IPS-20b (cell line): ENCODE measurements around the gene CCDC141.

Experiments
- H3K27ac ChIP-seq: one replicate; pipeline ENCODE4 v1.5.1; 2013; ENCODE audit warnings: low read length
- H3K27me3 ChIP-seq: 2 replicates; pipeline ENCODE4 v1.6.1; 2013; ENCODE audit warnings: mild to moderate bottlenecking, low read length, inconsistent platforms; ENCODE audit not compliant: insufficient read depth
- H3K36me3 ChIP-seq: 2 replicates; pipeline ENCODE4 v1.6.1; 2013; ENCODE audit warnings: low read depth, mild to moderate bottlenecking, inconsistent platforms, low read length, moderate library complexity; ENCODE audit not compliant: insufficient read depth
- H3K4me1 ChIP-seq: 2 replicates; pipeline ENCODE4 v1.6.1; 2013; ENCODE audit warnings: mild to moderate bottlenecking, control low read depth, inconsistent platforms, low read length, moderate library complexity; ENCODE audit not compliant: insufficient read depth
- H3K4me3 ChIP-seq: 2 replicates; pipeline ENCODE4 v1.5.1; 2013; ENCODE audit warnings: mild to moderate bottlenecking, low read length, inconsistent platforms
- H3K9ac ChIP-seq: 2 replicates; pipeline ENCODE4 v1.6.1; 2013; ENCODE audit warnings: low read depth, mild to moderate bottlenecking, inconsistent platforms, low read length, moderate library complexity
- H3K9me3 ChIP-seq: 2 replicates; pipeline ENCODE4 v1.6.1; 2013; ENCODE audit warnings: mild to moderate bottlenecking, low read depth, low read length, inconsistent platforms; ENCODE audit not compliant: insufficient read depth

The CCDC141 gene

GRCh38 chr2:178923546-178923945 lies 126.4 kb downstream of the CCDC141 start:
- Histone ChIP-seq H3K4me1 (no peaks in the 10 kb centered on the region; the same call in 1 of the 2 replicates), H3K27me3 (no peaks in the 10 kb centered on the region), H3K9ac (no peak overlapping the region), H3K36me3 (no peaks in the 10 kb centered on the region), H3K27ac (no peak overlapping the region), H3K4me3 (no peak overlapping the region), H3K9me3 (no peaks in the 10 kb centered on the region)

GRCh38 chr2:178920916-178921513 lies 128.9 kb downstream of the CCDC141 start:
- H3K36me3 ChIP-seq: no peaks in the 10 kb centered on the region
- no peaks in the 10 kb centered on the region; the same call in 1 of the 2 replicates for H3K4me1 ChIP-seq
- no peak overlapping the region for H3K9ac ChIP-seq
- H3K4me3 ChIP-seq: no peak overlapping the region
- no peaks in the 10 kb centered on the region for H3K27me3 ChIP-seq
- no peak overlapping the region for H3K27ac ChIP-seq
- H3K9me3 ChIP-seq: no peaks in the 10 kb centered on the region

GRCh38 chr2:178917555-178917954 lies 132.4 kb downstream of the CCDC141 start:
- Histone ChIP-seq H3K4me1 (no peaks in the 10 kb centered on the region; the same call in 1 of the 2 replicates), H3K4me3 (no peak overlapping the region), H3K27ac (no peak overlapping the region), H3K9me3 (no peaks in the 10 kb centered on the region), H3K27me3 (no peaks in the 10 kb centered on the region), H3K36me3 (no peaks in the 10 kb centered on the region), H3K9ac (no peak overlapping the region)

GRCh38 chr2:178915423-178916173 lies 134.3 kb downstream of the CCDC141 start:
- Histone ChIP-seq H3K36me3 (no peaks in the 10 kb centered on the region), H3K4me3 (no peak overlapping the region), H3K9ac (no peak overlapping the region), H3K4me1 (no peaks in the 10 kb centered on the region; the same call in 1 of the 2 replicates), H3K9me3 (no peaks in the 10 kb centered on the region), H3K27ac (no peak overlapping the region), H3K27me3 (no peaks in the 10 kb centered on the region)

- no peak overlapping the region for H3K4me3 ChIP-seq
- no peaks in the 10 kb centered on the region; the same call in 1 of the 2 replicates for H3K4me1 ChIP-seq
- H3K36me3 ChIP-seq: no peaks in the 10 kb centered on the region
- H3K27me3 ChIP-seq: no peaks in the 10 kb centered on the region
- no peak overlapping the region for H3K9ac ChIP-seq
- no peak overlapping the region for H3K27ac ChIP-seq
- no peaks in the 10 kb centered on the region for H3K9me3 ChIP-seq
Observed at GRCh38 chr2:178914259-178914849, 135.6 kb downstream of the CCDC141 start.

GRCh38 chr2:178913049-178913441 lies 136.9 kb downstream of the CCDC141 start:
- Histone ChIP-seq H3K36me3 (no peaks in the 10 kb centered on the region), H3K27me3 (no peaks in the 10 kb centered on the region), H3K4me3 (no peak overlapping the region), H3K9ac (no peak overlapping the region), H3K4me1 (no peaks in the 10 kb centered on the region; the same call in 1 of the 2 replicates), H3K27ac (no peak overlapping the region), H3K9me3 (no peaks in the 10 kb centered on the region)

- Histone ChIP-seq H3K9ac (no peak overlapping the region), H3K4me1 (no peaks in the 10 kb centered on the region; the same call in 1 of the 2 replicates), H3K4me3 (no peak overlapping the region), H3K36me3 (no peaks in the 10 kb centered on the region), H3K9me3 (no peaks in the 10 kb centered on the region), H3K27me3 (no peaks in the 10 kb centered on the region), H3K27ac (no peak overlapping the region)
Observed at GRCh38 chr2:178912416-178913048, 137.4 kb downstream of the CCDC141 start.

GRCh38 chr2:178911039-178911438 lies 138.9 kb downstream of the CCDC141 start:
- no peak overlapping the region for H3K9ac ChIP-seq
- H3K4me3 ChIP-seq: no peak overlapping the region

GRCh38 chr2:178910005-178910404 lies 139.9 kb downstream of the CCDC141 start:
- H3K9ac ChIP-seq: no peak overlapping the region
- H3K27me3 ChIP-seq: no peaks in the 10 kb centered on the region
- no peak overlapping the region for H3K27ac ChIP-seq
- H3K4me1 ChIP-seq: no peaks in the 10 kb centered on the region
- H3K4me3 ChIP-seq: no peak overlapping the region
- H3K9me3 ChIP-seq: no peaks in the 10 kb centered on the region
- no peaks in the 10 kb centered on the region for H3K36me3 ChIP-seq

More at GRCh38 chr2:178911039-178911438, 138.9 kb downstream of the CCDC141 start:
- no peak overlapping the region for H3K27ac ChIP-seq
- no peaks in the 10 kb centered on the region for H3K4me1 ChIP-seq
- H3K9me3 ChIP-seq: no peaks in the 10 kb centered on the region
- no peaks in the 10 kb centered on the region for H3K27me3 ChIP-seq
- no peaks in the 10 kb centered on the region for H3K36me3 ChIP-seq

- Histone ChIP-seq H3K4me1 (no peaks in the 10 kb centered on the region), H3K4me3 (no peak overlapping the region), H3K27ac (no peak overlapping the region), H3K27me3 (no peaks in the 10 kb centered on the region), H3K9ac (no peak overlapping the region), H3K36me3 (no peaks in the 10 kb centered on the region), H3K9me3 (no peaks in the 10 kb centered on the region)
Observed at GRCh38 chr2:178909507-178909906, 140.4 kb downstream of the CCDC141 start.

GRCh38 chr2:178908810-178909209 lies 141.1 kb downstream of the CCDC141 start:
- no peaks in the 10 kb centered on the region for H3K4me1 ChIP-seq
- no peak overlapping the region for H3K27ac ChIP-seq
- H3K9ac ChIP-seq: no peak overlapping the region
- no peaks in the 10 kb centered on the region for H3K27me3 ChIP-seq
- H3K9me3 ChIP-seq: no peaks in the 10 kb centered on the region
- no peaks in the 10 kb centered on the region for H3K36me3 ChIP-seq
- H3K4me3 ChIP-seq: no peak overlapping the region
